Colonic mucosa (tissue), 4 donors: Measurements from ENCODE around the gene RNF150. TPM values are rescaled to one million over a fixed set of nuclear protein-coding genes. Genes with fewer than 3 reads are reported as not detected.
"Not testable (repeated sequence)": the region's sequence is repeated elsewhere in the genome, so short reads cannot be mapped to it uniquely, and the experiment has no call there.

ENCODE experiments used
- DNase-seq: peaks from one replicate; pipeline ENCODE4 v3.0.0-alpha.2; 2020
- H3K27ac ChIP-seq: fragments of 200-600 bp; one replicate; pipeline ENCODE4 v1.8.0; 2021
- H3K27me3 ChIP-seq: fragments of 200-600 bp; one replicate; pipeline ENCODE4 v1.8.0; 2021
- H3K36me3 ChIP-seq: fragments of 200-600 bp; one replicate; pipeline ENCODE4 v1.8.0; 2021
- H3K4me1 ChIP-seq: fragments of 200-600 bp; one replicate; pipeline ENCODE4 v1.8.0; 2021; ENCODE audit warnings: mild to moderate bottlenecking
- H3K4me3 ChIP-seq: fragments of 200-600 bp; one replicate; pipeline ENCODE4 v1.8.0; 2021
- H3K9ac ChIP-seq, 2 donors: one replicate each; pipeline ENCODE4 v1.7.0; 2013; ENCODE audit warnings: control low read depth in 2 of 2, low read depth in 2 of 2, low read length in 2 of 2
- H3K9me3 ChIP-seq: fragments of 200-600 bp; one replicate; pipeline ENCODE4 v1.8.0; 2021
- intact Hi-C: fragments of 100-400 bp; cut with DNase I; formaldehyde crosslinking; loops from one replicate; pipeline ENCODE4 v1.14.1; 2022
- total RNA-seq, 2 donors: library from RNA; stranded (reverse); fragmentation: NEBNext Ultra II Directional in 1 of 2; extraction: Animal tissue kit (Norgen Biotek cat#: 25700) in 1 of 2; gene quantifications; one replicate each; pipeline ENCODE4 v1.2.1, GENCODE V29; 2021
- TF ChIP-seq, protein P1 (sequence below): fragments of 200-600 bp; IDR thresholded peaks from one replicate; pipeline ENCODE4 v1.8.0; 2022; ENCODE audit warnings: antibody characterized with exemption, mild to moderate bottlenecking
- donor health status: healthy.
- donor health status: DM: no; HTN: no; CAD: no.
- donor health status: DM: no; HTN: no; CAD: no.

RNF150 gene
- total RNA-seq, 2 donors from 2014 or later, result 0.86 to 6.9 TPM

DNA sequence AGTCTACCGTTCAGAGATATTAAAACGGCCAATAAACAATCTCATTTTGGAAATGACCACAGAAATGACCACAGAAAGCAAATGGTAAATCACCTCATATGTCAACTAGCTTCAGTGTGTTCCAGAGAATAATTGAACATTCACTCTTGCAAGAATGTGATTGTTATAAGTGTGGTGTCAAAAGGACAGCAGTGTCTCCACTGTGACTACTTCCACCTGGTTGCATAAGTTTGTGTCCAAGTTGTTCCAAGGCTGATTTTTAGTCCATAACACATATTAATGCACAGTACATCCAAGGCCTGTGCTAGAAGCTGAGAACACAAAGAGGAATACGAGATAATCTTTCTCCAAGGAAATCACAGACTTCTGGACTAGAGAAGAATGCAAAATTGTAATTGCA is 37.4 kb upstream of the RNF150 start:
- no peak overlapping the region for H3K9ac ChIP-seq
- H3K4me1 ChIP-seq, result no peaks in the 10 kb centered on the region
- H3K36me3 ChIP-seq, result no peaks in the 10 kb centered on the region
- no peaks in the 10 kb centered on the region for H3K27me3 ChIP-seq
- no peaks in the 10 kb centered on the region for H3K9me3 ChIP-seq
- DNase-seq, result no peak
- H3K27ac ChIP-seq, result no peak overlapping the region
- TF ChIP-seq, protein P1, sequence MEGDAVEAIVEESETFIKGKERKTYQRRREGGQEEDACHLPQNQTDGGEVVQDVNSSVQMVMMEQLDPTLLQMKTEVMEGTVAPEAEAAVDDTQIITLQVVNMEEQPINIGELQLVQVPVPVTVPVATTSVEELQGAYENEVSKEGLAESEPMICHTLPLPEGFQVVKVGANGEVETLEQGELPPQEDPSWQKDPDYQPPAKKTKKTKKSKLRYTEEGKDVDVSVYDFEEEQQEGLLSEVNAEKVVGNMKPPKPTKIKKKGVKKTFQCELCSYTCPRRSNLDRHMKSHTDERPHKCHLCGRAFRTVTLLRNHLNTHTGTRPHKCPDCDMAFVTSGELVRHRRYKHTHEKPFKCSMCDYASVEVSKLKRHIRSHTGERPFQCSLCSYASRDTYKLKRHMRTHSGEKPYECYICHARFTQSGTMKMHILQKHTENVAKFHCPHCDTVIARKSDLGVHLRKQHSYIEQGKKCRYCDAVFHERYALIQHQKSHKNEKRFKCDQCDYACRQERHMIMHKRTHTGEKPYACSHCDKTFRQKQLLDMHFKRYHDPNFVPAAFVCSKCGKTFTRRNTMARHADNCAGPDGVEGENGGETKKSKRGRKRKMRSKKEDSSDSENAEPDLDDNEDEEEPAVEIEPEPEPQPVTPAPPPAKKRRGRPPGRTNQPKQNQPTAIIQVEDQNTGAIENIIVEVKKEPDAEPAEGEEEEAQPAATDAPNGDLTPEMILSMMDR, result no peak
- intact Hi-C loops, result no loop called here
- no peak overlapping the region for H3K4me3 ChIP-seq

DNA sequence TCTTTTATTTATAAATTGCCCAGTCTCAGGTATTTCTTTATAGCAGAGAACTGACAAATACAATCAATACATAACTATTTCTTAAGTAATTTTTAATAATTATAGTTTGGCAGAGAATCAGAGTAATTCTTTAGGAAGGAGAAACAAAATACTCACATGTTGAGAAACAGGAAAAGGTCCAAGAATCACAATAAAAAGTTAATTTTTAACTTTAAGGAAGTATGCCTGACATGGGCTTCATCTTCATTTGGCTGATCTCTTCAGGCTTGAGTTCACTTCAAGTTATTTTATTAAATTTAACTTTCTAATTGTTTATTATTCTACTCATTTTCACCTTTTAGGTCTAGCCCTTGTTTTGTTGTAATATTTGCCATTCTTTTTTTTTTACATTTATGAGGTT is 36.1 kb upstream of the RNF150 start:
- intact Hi-C loops, result no loop called here
- TF ChIP-seq, protein P1, result no peak
- no peaks in the 10 kb centered on the region for H3K36me3 ChIP-seq

DNA sequence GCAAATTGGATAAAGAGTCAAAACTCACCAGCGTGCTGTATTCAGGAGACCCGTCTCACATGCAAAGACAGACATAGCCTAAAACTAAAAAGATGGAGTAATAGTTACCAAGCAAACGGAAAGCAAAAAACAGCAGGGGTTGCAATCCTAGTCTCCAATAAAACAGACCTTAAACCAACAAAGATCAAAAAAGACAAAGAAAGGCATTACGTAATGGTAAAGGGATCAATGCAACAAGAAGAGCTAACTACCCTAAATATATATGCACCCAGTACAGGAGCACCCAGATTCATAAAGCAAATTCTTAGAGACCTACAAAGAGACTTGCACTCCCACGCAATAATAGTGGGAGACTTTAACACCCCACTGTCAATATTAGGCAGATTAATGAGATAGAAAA is 31.7 kb upstream of the RNF150 start:
- H3K4me1 ChIP-seq, H3K4me3 ChIP-seq, intact Hi-C loops, H3K9ac ChIP-seq, H3K27ac ChIP-seq, DNase-seq, H3K36me3 ChIP-seq, H3K27me3 ChIP-seq, H3K9me3 ChIP-seq: not testable (repeated sequence)

More for the DNA sequence above, 36.1 kb upstream of the RNF150 start:
- H3K9me3 ChIP-seq, result no peaks in the 10 kb centered on the region
- no peak overlapping the region for H3K9ac ChIP-seq
- no peaks in the 10 kb centered on the region for H3K4me1 ChIP-seq
- H3K27me3 ChIP-seq, result no peaks in the 10 kb centered on the region
- H3K27ac ChIP-seq, result no peak overlapping the region
- H3K4me3 ChIP-seq, result no peak overlapping the region
- no peak for DNase-seq

DNA sequence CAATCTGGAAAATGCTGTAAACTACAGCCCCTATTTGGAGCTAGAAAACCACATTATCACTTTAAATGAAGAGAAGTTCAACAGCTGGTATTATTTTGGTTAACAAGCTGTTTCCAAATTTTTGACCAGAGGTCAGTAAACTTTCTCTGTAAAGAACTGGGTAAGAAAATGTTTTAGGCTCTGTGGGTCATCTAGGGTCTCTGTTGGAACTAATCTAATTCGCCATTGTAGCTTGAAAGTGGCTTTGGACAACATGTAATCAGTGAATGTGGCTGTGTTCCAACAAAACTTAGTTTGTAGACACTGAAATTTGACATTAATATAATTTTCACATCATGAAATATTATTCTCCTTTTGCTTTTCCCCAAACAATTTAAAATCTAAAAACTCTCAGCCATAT is 25.8 kb upstream of the RNF150 start:
- H3K36me3 ChIP-seq, result no peaks in the 10 kb centered on the region
- H3K9ac ChIP-seq, result no peak overlapping the region
- no peaks in the 10 kb centered on the region for H3K27me3 ChIP-seq
- H3K9me3 ChIP-seq, result no peaks in the 10 kb centered on the region
- DNase-seq, result no peak
- intact Hi-C loops, result no loop called here
- H3K4me3 ChIP-seq, result no peak overlapping the region
- TF ChIP-seq, protein P1, result no peak
- no peak overlapping the region for H3K27ac ChIP-seq
- no peaks in the 10 kb centered on the region for H3K4me1 ChIP-seq

DNA sequence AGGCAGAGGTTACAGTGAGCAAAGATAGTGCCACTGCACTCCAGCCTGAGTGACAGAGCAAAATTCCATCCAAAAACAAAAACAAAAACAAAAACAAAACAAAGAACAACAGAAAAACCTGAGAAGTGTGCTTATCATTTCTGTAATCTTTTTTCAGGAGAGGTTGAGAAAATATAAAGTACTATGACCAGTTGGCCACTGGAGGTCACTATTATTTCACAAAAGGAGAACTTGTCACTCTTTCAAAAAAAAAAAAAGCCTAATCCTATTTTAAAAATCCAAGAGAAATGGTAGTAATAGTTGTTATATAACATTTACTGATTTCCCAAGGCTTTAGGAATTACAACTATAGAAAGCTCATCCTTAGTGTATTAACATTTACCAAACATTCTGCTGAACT is 24.9 kb upstream of the RNF150 start:
- H3K36me3 ChIP-seq, result no peaks in the 10 kb centered on the region
- TF ChIP-seq, protein P1, result no peak
- DNase-seq, result no peak
- no peaks in the 10 kb centered on the region for H3K4me1 ChIP-seq
- no peak overlapping the region for H3K27ac ChIP-seq
- H3K4me3 ChIP-seq, result no peak overlapping the region
- H3K27me3 ChIP-seq, result no peaks in the 10 kb centered on the region
- H3K9ac ChIP-seq, result no peak overlapping the region
- no peaks in the 10 kb centered on the region for H3K9me3 ChIP-seq
- intact Hi-C loops, result no loop called here

DNA sequence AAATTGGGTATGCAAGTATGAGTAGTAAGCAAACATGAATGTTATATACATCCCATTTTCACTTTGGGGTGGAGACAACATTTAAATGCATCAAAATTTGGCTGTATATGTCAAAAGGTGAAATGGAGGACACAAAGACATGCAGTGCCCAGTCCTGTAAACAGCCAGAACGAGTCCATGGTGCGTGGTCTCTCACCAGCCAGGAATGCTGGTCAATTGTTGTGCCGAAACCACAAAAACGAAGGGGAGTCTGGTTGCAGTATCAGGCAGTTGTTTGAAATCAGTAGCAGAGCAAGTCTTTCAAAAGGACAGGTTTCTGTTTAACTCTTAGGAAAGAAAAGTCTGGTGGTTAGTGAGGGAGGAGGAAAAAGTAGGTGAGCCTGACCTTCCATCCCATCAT is 22.3 kb upstream of the RNF150 start:
- TF ChIP-seq, protein P1, result no peak
- no peak for DNase-seq
- Histone ChIP-seq H3K27me3 (no peaks in the 10 kb centered on the region), H3K9ac (no peak overlapping the region), H3K36me3 (no peaks in the 10 kb centered on the region), H3K9me3 (no peaks in the 10 kb centered on the region), H3K4me1 (no peaks in the 10 kb centered on the region), H3K4me3 (no peak overlapping the region), H3K27ac (no peak overlapping the region)
- intact Hi-C loops, result no loop called here
